ENCODE measurements around the gene NPR2.
A peak's percentile ranks its signal among the peaks of the same experiment; 100 is the strongest.

NPR2 gene

GRCh38 chr9:35763803-35764202 is 27.6 kb upstream of the NPR2 start:
- no peak for DNase-seq (ENCODE audit: low read depth)

- no peak for DNase-seq (ENCODE audit: low read depth)
Observed at GRCh38 chr9:35766997-35767396, 24.4 kb upstream of the NPR2 start.

GRCh38 chr9:35767458-35767857 is 23.9 kb upstream of the NPR2 start:
- DNase-seq (ENCODE audit: low read depth): no peak

- no peak for DNase-seq (ENCODE audit: low read depth)
Observed at GRCh38 chr9:35769763-35770162, 21.6 kb upstream of the NPR2 start.

- no peak for DNase-seq (ENCODE audit: low read depth)
Observed at GRCh38 chr9:35771075-35771433, 20.3 kb upstream of the NPR2 start.

GRCh38 chr9:35771534-35771933 is 19.9 kb upstream of the NPR2 start:
- DNase-seq (ENCODE audit: low read depth): no peak

- no peak for DNase-seq (ENCODE audit: low read depth)
Observed at GRCh38 chr9:35771943-35772342, 19.4 kb upstream of the NPR2 start.

- no peak for DNase-seq (ENCODE audit: low read depth)
Observed at GRCh38 chr9:35774907-35775635, 16.3 kb upstream of the NPR2 start.

GRCh38 chr9:35776018-35776417 is 15.4 kb upstream of the NPR2 start:
- no peak for DNase-seq (ENCODE audit: low read depth)

GRCh38 chr9:35778496-35778895 is 12.9 kb upstream of the NPR2 start:
- DNase-seq (ENCODE audit: low read depth): no peak

- no peak for DNase-seq (ENCODE audit: low read depth)
Observed at GRCh38 chr9:35781066-35781465, 10.3 kb upstream of the NPR2 start.

- DNase-seq (ENCODE audit: low read depth): no peak
Observed at GRCh38 chr9:35783418-35783817, 8.0 kb upstream of the NPR2 start.

GRCh38 chr9:35789541-35789940 is 1.9 kb upstream of the NPR2 start:
- no peak for DNase-seq (ENCODE audit: low read depth)

GRCh38 chr9:35790025-35790384 is 1.4 kb upstream of the NPR2 start:
- no peak for DNase-seq (ENCODE audit: low read depth)

GRCh38 chr9:35790385-35791296 is 750 bp upstream of the NPR2 start:
- no peak for DNase-seq (ENCODE audit: low read depth)

- no peak for DNase-seq (ENCODE audit: low read depth)
Observed at GRCh38 chr9:35792024-35792813, 828 bp downstream of the NPR2 start.

GRCh38 chr9:35792826-35793225 is 1.4 kb downstream of the NPR2 start:
- DNase-seq (ENCODE audit: low read depth): no peak

- DNase-seq (ENCODE audit: low read depth): no peak
Observed at GRCh38 chr9:35793461-35793860, 2.1 kb downstream of the NPR2 start.

GRCh38 chr9:35795695-35796094 is 4.3 kb downstream of the NPR2 start:
- no peak for DNase-seq (ENCODE audit: low read depth)

GRCh38 chr9:35797311-35798109 is 6.1 kb downstream of the NPR2 start:
- no peak for DNase-seq (ENCODE audit: low read depth)

- DNase-seq (ENCODE audit: low read depth): peak; percentile 22
Observed at GRCh38 chr9:35798658-35799374, 7.4 kb downstream of the NPR2 start.

Measured in stimulated activated CD8-positive, alpha-beta memory T cell treated with anti-CD3 and anti-CD28 coated beads, Interleukin-4, amount 100 ng/mL, for 24 hours (primary cell).